GM18508 (cell line): ENCODE data around the gene PAM.

Source experiments
- ATAC-seq: cut with Tn5 transposase; IDR thresholded peaks from one replicate; pipeline ENCODE4 v1.9.1; 2021; ENCODE audit warnings: moderate number of reproducible peaks; ENCODE audit not compliant: insufficient read depth, unreplicated experiment

Gene PAM

DNA sequence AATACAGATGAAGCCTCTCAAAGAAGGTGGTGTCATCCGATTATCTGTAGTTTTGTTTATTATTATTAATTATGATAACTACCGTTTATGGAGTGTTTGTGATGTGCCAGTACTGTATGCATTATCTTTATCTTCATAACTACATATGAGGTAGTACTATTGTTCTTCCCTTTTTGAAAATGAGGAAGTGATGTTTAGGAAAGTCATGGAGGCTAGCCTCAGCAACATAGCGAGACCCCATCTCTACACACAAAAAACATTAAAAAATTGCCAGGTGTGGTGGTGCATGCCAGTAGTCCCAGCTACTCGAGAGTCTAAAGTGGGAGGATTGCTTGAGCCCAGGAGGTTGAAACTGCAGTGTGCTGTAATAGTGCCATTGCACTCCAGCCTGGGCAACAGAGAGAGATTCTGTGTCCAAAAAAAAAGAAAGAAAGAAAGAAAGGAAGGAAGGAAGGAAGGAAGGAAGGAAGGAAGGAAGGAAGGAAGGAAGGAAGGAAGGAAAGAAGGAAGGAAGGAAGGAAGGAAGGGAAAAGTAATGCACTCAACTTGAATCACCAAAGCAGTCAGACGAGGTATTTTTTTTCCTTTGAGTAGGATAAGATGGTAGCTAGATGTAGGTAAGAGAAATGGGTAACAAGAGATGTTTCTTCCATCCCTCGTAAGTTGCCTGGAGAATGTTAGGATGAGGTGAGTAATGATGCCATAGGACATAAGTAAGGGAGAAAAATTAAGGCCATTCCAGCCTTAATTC, 47.8 kb downstream of the PAM start:
- ATAC-seq = no peak

DNA sequence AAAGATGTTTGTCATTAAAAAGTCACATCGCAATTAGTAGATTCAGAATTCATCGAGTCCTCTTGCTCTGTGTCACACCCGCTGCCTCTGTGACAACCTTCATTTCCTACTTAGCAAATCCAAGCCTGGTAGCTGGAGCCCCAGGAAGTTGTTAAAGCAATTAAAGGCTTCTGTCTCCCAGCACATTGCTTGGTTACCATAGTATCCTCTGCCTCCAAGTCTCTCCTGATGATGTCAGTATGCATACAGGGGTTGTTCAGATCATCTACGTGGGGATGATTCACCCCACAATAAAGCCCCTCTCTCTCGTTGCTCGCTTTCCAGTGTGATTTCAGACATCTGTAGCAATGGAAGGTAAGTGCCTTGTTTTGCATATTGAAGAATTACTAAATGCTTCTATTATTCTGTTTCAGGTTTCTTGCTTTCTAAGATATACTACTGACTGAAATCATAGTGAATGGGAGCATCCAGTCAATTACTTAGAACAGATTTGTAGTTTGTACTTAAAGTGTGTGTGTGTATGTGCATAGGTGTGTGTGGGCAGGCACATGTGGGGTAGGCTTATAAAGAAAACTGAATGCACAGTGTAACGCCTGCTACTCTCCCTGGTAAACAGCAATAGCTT, 52.9 kb downstream of the PAM start:
- ATAC-seq = no peak

DNA sequence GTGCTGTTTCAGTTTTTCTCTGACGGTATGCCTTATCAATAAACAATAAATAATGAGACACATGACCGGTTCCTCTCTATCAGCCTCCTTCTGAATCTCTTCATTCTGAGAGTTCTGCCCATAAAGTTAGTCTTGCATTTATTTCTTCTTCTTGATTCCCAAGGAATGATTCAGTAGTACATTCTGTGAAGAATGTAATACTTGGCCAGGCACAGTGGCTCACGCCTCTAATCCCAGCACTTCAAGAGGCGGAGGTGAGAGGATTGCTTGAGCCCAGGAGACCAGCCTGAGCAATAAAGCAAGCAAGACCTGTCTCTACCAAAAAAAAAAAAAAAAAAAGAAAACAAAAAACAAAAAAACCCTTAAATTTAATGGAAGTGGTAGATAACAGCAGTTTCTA, 53.9 kb downstream of the PAM start:
- ATAC-seq = no peak

DNA sequence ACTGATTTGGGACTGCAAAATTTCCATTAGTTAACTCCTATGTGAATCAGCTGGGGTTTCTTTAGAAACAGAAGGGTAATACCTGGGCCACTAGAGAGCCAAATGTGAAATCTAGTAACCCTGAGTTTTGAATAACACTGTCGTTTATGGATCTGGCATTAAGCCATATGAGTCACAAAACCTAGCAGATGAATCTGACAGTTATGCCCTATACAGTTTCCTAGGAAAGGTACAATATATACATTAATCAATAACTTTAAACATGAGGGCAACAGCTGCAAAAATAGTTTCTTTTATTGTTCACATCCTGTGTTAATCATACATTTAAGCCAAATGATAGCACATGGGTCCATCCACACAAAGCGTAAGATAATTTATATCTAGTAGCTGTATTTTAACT, 56.9 kb downstream of the PAM start:
- no peak for ATAC-seq

DNA sequence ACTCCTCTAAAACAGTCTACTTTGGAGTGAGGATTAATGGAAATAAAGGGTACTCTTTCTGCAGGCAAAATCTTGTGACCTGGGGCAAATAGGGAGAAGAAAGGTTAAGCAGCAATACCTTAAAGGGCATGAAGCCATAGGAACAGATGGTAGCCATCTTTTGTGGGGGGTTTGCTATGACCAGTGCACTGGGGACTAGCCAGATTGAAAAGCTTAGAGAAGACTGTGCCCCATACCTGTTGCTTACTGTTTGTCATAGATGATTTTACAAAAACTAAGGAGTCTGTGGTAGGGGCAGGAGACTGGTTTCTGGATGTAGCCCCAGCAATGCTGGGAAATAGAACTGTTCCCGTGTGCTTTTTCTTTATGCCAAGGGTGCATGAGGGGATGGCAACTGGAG, 58.6 kb downstream of the PAM start:
- ATAC-seq = no peak

DNA sequence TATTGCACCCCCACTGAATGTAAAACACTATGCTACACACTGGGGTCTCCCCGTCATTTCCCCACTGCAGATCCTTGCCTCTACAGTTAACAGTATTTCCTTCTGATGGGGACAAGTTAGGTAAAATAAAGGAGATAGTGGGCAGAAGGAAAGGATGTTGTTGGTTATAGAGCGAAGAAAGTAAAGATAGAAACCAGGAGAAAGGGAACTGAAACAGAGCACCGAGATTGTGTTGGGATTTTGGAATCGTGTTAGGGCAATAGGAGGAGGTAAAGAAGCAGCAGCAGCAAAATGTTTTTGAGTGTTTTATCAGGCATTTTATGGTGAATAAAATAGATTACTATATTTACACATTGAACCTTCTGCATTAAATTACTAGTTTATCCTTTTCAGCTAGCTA, 60.0 kb downstream of the PAM start:
- ATAC-seq = no peak

DNA sequence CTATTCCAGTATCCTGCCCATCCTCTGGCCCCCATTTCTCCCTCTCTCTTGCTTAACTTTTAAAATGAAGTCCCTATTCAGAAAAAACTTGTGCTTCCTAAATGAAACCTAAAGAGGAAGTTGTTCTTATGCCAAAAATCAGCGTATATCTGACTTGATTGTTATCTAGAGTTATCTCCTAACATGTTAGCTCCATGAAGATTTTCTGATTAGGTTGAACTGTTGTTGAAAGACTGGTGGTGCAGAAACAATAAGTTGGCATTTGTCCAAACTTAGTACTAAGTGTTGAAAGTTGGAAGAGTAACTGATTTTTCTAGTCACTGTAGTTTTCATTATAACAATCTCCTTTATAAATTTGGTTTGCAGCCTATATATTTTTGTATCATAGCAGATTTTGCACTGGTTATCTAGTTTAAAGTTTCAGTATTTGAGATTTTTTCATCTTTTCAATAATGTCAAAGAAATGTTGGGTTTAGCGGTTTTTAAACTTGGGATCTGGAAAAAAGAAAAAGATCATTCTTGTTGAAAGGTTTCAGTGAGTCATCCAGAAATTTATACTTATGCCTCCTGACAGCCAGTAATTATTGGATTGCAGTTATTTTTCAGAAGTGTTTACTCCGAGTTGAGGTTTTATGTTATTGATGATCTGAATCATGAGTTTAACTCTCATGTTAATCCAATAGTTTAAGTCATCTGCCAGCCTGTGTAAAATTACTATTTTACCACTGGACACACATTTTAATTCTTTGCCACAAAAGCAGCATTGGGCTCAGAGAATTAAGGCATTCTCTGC, 60.6 kb downstream of the PAM start:
- no peak for ATAC-seq

DNA sequence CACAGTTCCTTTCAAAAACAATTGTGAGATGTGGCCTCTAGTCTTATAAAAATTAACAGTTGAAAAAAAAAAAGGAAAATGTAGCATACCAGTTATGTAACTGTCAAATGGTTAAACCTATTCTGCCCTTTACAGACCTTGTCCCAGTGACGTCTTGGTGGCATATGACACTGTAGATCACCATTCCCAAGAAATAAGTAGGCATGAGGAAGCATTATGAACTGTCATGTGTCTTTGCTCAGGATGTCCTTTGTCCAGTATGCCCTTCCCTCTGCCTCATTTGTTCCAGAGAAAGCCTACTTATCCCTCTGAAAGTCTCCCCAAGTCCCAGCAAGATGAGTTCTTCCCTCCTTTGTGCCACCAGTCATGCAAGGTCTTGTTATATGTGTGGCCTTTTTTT, 63.2 kb downstream of the PAM start:
- no peak for ATAC-seq

DNA sequence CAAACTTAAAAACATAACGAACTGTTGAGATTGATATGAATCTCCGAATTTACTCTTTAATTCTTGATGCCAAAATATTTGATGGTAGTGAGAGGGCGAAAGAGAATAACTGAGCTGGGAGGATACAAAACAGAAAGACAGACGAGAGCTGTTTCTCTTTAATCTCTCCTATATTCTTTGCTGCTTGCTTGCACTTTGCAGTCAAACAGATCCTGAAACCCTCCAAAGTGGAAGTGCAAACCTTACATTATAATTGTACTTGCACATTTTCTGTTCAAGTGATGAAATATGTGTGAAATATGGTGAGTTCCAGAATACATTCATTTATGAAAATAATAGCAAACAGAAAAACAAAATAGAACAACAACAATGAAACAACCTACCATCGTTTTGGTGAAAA, 63.8 kb downstream of the PAM start:
- no peak for ATAC-seq

DNA sequence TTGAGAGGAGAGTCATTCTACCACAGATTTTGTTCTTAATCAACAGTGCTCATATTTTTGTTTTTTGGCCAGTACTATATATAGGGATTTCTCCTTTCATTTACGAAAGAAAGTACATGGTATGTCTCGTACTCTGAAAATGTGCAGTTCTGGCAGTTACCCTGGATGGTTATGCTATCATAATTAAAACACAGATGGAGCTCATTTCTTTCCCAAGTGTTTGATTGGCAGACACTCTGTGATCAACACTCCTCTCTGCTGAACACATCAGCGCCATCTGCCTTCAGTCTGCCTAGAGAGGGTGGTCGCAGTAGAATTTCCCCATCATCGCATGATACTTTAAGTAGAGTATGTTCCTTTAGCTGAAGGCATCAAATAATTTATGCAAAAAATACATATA, 64.5 kb downstream of the PAM start:
- ATAC-seq = no peak

DNA sequence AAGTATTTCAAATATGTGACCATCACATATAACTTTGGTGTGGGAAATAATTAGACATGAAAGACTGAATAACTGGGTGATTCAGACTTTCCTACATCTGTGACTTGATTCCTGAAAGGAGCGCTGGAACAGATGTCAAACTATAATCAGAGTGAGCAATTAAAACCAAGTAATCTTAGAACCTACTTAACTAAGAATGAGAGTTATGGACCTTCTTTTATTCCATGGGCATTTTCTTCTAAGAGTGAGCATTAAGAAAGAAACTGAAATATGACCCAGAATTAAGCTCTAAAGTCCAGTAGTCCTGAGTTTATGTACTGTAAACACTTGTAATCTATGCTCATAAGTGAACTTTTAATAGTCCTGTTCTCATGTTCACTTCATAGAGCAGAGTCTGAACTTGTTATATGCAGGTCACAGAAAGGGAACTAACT, 68.4 kb downstream of the PAM start:
- no peak for ATAC-seq

DNA sequence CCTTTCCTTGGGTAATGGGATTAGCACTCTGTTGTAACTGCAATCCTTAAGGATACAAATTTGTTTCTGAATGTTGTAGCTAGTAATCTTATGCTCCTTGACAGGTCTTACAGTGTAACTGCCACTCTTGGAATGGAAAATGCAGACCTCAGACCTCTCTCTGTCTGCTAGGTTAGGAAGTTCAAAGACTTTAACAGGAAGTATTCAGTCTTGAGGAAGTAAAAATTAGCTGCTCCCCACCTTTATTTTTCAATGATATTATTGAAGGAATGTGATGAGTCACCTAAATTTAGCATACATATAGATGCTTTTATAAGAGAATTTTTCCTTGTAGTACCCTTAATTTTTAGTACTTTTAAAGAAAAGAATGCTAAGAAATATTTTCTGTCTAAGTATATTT, 71.5 kb downstream of the PAM start:
- ATAC-seq = no peak

DNA sequence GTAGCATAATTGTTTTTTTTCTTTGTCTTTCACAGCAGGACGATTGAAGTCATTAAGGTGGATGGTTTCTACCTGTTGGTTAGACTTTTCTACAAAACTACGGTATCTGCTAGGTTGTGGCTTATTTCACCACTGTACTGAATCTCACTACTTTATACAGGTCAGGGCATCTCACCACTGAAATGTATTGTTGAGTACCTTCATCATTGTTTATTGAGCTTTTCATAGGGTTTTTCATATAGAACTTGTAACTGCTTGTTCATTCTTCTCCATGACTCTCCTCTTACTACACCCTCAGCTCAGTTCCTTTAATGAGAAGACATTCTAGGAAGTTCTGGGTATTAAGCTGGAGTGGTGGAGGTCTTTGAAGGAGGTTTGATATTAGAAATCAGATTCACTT, 75.1 kb downstream of the PAM start:
- no peak for ATAC-seq

DNA sequence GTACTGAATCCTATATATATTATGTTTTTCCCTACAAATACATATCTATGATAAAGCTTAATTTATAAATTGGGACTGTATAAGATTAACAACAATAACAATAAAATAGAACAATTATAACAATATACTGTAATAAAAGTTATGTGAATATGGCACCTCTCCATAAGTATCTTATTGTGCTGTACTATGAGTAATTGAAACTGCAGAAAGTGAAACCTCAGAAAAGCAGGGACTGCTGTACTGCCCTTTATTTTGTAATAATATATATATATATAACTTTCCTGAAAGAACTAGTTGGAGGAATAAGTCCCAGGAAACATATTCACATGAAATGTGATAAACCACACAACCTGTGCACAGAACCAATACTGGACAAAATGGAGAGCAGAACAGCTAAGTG, 77.3 kb downstream of the PAM start:
- no peak for ATAC-seq

DNA sequence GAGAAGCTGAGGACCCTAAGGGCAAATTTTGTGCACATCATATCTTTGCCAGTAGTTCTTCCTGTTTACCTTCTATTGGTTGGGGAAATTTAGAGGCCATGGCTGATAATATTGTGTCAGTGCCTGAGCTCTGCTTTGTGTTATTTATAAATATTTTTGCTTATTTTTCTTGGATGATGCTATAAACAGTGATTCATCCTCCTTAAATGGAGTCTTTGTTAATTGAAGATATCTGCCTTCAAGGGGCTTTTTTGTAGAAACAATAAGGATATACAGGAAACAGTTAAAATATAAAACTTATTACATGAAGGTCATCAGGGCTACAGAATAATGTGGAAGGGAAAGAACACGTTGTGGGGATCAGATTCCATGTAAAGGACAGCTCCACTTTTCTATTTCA, 78.0 kb downstream of the PAM start:
- ATAC-seq = no peak

DNA sequence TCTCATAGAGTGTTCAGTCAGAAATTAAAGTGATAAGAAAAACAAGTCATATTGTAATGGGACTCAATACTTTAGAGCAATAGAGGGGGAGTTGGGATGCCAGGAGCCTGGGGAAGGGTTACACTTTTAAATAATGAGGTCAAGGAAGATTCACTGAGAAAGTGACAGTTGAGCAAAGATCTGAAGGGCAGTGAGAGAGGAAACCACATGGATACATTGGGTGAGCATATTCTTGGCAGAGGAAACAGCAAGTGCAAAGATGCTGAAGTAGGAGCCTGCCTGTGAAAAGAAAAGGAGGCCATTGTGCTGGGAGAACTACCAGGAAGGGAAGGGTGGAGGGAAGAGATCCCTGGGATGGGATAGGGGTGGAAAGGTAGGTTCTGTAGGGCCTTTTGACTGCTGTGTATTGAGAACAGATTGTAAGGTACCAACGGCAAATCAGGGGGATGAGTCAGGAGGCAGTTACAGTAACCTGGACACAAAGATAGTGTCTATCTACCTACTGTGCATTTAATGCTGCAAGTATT, 79.4 kb downstream of the PAM start:
- no peak for ATAC-seq

DNA sequence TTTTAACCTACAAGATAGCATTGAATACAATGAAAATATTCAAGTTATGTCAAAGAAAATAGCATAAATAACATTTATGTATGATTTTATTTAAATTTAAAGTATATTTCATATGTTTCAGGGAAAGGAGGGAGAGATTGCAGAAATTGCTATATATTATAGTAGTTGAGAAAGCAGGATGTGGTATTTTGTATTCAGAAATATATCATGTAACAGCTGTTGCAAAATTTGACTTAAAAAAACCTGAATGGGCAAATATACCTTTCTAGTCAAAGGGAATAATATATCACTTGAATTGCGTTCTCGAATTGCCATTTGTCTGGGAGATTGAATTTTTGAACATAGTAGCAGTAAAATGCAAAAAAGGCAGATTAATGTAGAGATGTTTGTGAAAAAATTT, 80.6 kb downstream of the PAM start:
- no peak for ATAC-seq

DNA sequence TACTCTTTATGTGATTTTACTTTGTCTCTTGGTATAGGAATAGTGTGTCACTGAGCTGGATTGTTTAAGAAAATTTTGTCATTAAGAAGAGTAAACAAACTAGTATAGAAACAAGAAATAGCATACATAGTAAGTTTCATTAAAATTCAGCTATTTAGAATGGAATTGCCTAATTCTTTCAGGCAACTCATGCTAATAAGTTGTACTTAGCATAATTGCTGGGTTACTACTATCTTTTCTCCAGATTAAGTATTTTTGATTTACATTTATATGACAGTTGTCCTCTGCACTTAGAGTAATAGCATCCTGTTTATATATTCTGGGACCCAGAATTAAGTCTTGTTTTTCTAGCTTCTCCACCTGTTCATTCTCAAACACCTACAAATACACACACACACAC, 85.9 kb downstream of the PAM start:
- no peak for ATAC-seq

DNA sequence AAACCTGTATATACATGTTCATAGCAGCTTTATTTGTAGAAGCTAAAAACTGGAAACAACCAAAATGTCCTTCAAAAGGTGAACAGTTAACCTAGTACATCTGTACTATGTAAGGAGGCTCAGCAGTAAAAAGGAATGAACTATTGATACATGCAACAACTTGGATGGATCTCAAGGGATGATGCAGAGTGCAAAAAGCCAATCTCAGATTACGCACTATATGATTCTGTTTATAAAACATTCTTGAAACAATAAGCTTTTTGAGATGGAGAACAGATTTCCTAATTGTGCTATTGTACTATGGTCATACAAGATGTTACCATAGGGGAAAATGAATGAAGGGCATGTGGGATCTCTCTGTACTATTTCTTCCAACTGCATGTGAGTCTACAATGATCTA, 88.9 kb downstream of the PAM start:
- no peak for ATAC-seq

DNA sequence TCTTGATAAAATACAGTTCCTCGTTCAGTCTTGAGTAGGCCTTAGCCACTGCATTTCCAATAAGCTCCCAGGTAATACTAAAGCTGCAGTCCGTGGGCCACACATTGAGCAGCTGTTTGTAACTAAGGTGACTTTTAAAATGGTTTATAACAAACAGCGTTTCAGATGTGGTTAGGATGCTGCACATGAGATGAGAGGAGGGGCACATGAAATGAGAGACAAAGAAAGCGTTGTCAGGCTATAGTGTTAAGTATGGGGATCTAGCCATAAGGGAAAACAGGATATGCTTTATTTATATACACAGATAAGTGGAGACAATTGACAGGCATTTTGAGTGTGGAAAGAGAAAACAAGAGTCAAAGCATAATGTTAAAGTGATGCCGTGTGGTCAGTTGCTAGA, 89.9 kb downstream of the PAM start:
- no peak for ATAC-seq

DNA sequence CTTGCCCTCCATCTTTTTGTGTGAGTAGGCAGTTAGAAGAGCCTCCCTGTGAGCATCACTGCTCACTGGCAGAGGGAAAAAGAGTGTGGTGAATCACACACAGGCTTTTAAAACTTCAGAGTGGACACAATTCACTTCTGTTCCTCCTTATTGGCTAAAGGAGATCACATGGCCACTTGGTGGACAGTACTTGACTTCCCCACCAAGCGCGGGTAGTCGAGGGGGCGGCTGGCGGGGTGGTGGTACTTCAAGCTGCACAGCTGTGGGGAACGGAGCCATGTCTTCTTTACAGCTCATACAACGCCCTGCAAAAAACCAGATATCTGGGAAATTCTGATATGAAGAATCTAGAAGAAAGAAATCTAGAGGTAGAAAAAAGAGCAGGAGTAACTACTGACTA, 95.4 kb downstream of the PAM start:
- no peak for ATAC-seq
